Heart right ventricle (tissue), 16 donors: ENCODE measurements around the gene ARRDC2. TPM values are rescaled to one million over a fixed set of nuclear protein-coding genes. Genes with fewer than 3 reads are reported as not detected.

ENCODE experiments used
- ATAC-seq, 8 donors: fragments of 200-7000 bp; cut with Tn5 transposase; one replicate each; pipeline ENCODE4 v1.9.1; 2020; ENCODE audit warnings: mild to moderate bottlenecking in 8 of 8, moderate library complexity in 8 of 8, moderate number of reproducible peaks in 1 of 8
- DNase-seq, 2 donors: peaks; one replicate each; pipeline ENCODE4 v3.0.0-alpha.2; 2020
- H3K27ac ChIP-seq, 10 donors: fragments of 200-600 bp; sonication (generic) in 2 of 10; one replicate each; pipeline versions ENCODE4 v1.5.0 to v1.8.0; 2020 to 2022; ENCODE audit warnings: mild to moderate bottlenecking in 3 of 10
- H3K27me3 ChIP-seq, 7 donors: fragments of 200-600 bp; one replicate each; pipeline ENCODE4 v1.8.0; 2021 to 2022; ENCODE audit warnings: mild to moderate bottlenecking in 2 of 7
- H3K36me3 ChIP-seq, 9 donors: fragments of 200-600 bp; sonication (generic) in 1 of 9; one replicate each; pipeline versions ENCODE4 v1.5.0 to v1.8.0; 2020 to 2022; ENCODE audit warnings: mild to moderate bottlenecking in 2 of 9
- H3K4me1 ChIP-seq, 9 donors: fragments of 200-600 bp; sonication (generic) in 1 of 9; one replicate each; pipeline versions ENCODE4 v1.5.0 to v1.8.0; 2020 to 2022; ENCODE audit warnings: mild to moderate bottlenecking in 4 of 9
- H3K4me3 ChIP-seq, 10 donors: fragments of 200-600 bp; sonication (generic) in 2 of 10; one replicate each; pipeline versions ENCODE4 v1.5.0 to v1.8.0; 2020 to 2022; ENCODE audit warnings: mild to moderate bottlenecking in 7 of 10, moderate library complexity in 2 of 10
- H3K9me3 ChIP-seq, 11 donors: fragments of 200-600 bp in 10 of 11; sonication (generic) in 2 of 11; one replicate each; pipeline versions ENCODE4 v1.5.0 to v1.8.0; 2013 to 2022; ENCODE audit warnings: mild to moderate bottlenecking in 2 of 11, control low read depth in 1 of 11, moderate library complexity in 1 of 11
- CTCF ChIP-seq, 9 donors: fragments of 200-600 bp; sonication (generic) in 2 of 9; IDR thresholded peaks; one replicate each; pipeline versions ENCODE4 v1.5.0 to v1.8.0; 2021 to 2022; ENCODE audit warnings: antibody characterized with exemption in 9 of 9, mild to moderate bottlenecking in 5 of 9, moderate library complexity in 1 of 9
- WGBS, 2 donors: extraction: QIAGEN DNeasy Blood & Tissue Kit; methylation state at CpG; one replicate each; pipeline ENCODE4 v1.1.7; 2013; ENCODE audit warnings: inconsistent platforms in 1 of 2; 5-methylcytosine and 5-hydroxymethylcytosine counted together
- intact Hi-C, 10 donors: fragments of 100-400 bp; cut with DNase I; formaldehyde crosslinking; loops; one replicate each; pipeline versions ENCODE4 v1.11.1 to v1.14.2; 2022
- polyA plus RNA-seq, 2 donors: library from polyadenylated mRNA; stranded (reverse); fragments of 200-250 nt; gene quantifications; one replicate each; pipeline ENCODE4 v1.2.3, GENCODE V29; 2013
- total RNA-seq, 10 donors: library from RNA; stranded (reverse); fragmentation: NEBNext Ultra II Directional in 3 of 10; extraction: Animal tissue kit (Norgen Biotek cat#: 25700) in 3 of 10; gene quantifications; one replicate each; pipeline versions ENCODE4 v1.2.1 to v1.2.4, GENCODE V29; 2021 to 2023
- donor health status: Arrhythmogenic right ventricular cardiomyopathy.
- donor health status: ischemic (EF 13 %, LVEDD 7.1; RV severe dilation, severe dysfunction).
- donor health status: healthy with polysubstance abuse.
- donor health status: DM: no; HTN: yes; CAD: no.
- donor health status: DM: no; HTN: no; CAD: no.
- donor health status: ischemic (EF 25% LVEDD 6.9; RV normal size, moderate dysfunction).
- donor health status: ischemic (EF 25% LVEDD 5.7; RV mildly dilated, moderate dysfunction).
- donor health status: healthy.
- donor health status: DM: yes; HTN: yes; CAD: no.
- donor health status: Ischemic cardiomyopathy.
- donor health status: ischemic (EF 35%, LVEDD 5.7; RV mildly dilated, moderate dysfunction).
- donor health status: nonischemic (EF 11% LVEDD 7.7; RV severe dilation, severe dysfunction).
- donor health status: DM: yes; HTN: yes; CAD: no.
- donor health status: PGD.
- donor health status: ischemic (EF 29% LVEDD 5.4; RV normal size, mild dysfunction).
- donor health status: nonischemic (EF 23%, LVEDD 6.1; RV moderate dilation, normal function).

The ARRDC2 gene
- total and polyA plus RNA-seq, 12 donors, result 4.8 to 45.5 (median 11.8) TPM

- H3K4me1 ChIP-seq, result peaks cover 18 to 30% (median 25%) of the 10 kb centered on the region in 9 donors
- intact Hi-C loops, result loop anchor here in 4 of 10 donors (5.0 to 10.0 kb wide), 3 partner anchors 111 to 121 kb away; partner anchors contain the start of gene CCDC124 (in 1 of the 4)
- WGBS, 2 donors, result 81 to 86% methylated on average over 5 of the region's 5 CpGs
- no peak for TF ChIP-seq CTCF (IDR thresholded peaks at IDR 0.05)
- H3K4me3 ChIP-seq, result no peak overlapping the region
- no peak for ATAC-seq
- H3K9me3 ChIP-seq, result no peaks in the 10 kb centered on the region
- no peaks in the 10 kb centered on the region for H3K36me3 ChIP-seq
- DNase-seq, result no peak
- H3K27ac ChIP-seq, result no peak overlapping the region
- peaks cover 0 to 8% (median 0%) of the 10 kb centered on the region in 7 donors for H3K27me3 ChIP-seq
Measured at GRCh38 chr19:18055967-18056366, 48.0 kb downstream of the ARRDC2 start.

- ATAC-seq, result peak in 5 of 8 donors; percentile 29 to 52 (median 45)
- Histone ChIP-seq H3K4me1 (peaks cover 6 to 16% (median 11%) of the 10 kb centered on the region in 9 donors), H3K4me3 (no peak overlapping the region), H3K27me3 (no peaks in the 10 kb centered on the region), H3K27ac (peak overlapping the region; percentile 71 to 93 (median 82)), H3K36me3 (no peaks in the 10 kb centered on the region), H3K9me3 (no peaks in the 10 kb centered on the region)
- TF ChIP-seq CTCF (IDR thresholded peaks at IDR 0.05), result no peak
- 64 to 72% methylated on average over 6 of the region's 6 CpGs for WGBS, 2 donors
- DNase-seq, result peak; percentile 24 to 25
- intact Hi-C loops, result loop anchor here in 4 of 10 donors (5.0 to 10.0 kb wide), 3 partner anchors 113 to 123 kb away; partner anchors contain the start of gene CCDC124 (in 1 of the 4)
Measured at GRCh38 chr19:18057557-18057956, 49.6 kb downstream of the ARRDC2 start.

- intact Hi-C loops, result loop anchor here (1.0 to 10.0 kb wide), 6 partner anchors 50 to 124 kb away; partner anchors contain the start of genes ARRDC2 (in 1 of the 10) and CCDC124 (in 1 of the 10)
Measured at GRCh38 chr19:18058208-18059009, 50.4 kb downstream of the ARRDC2 start.

More at GRCh38 chr19:18058208-18059009, 50.4 kb downstream of the ARRDC2 start:
- Histone ChIP-seq H3K27me3 (peaks cover 0 to 2% (median 0%) of the 10 kb centered on the region in 7 donors), H3K4me1 (peaks cover 6 to 16% (median 11%) of the 10 kb centered on the region in 9 donors), H3K27ac (peak overlapping the region; percentile 71 to 93 (median 82)), H3K4me3 (peak overlapping the region in 7 of 10 donors; percentile 8 to 44 (median 35)), H3K9me3 (no peaks in the 10 kb centered on the region), H3K36me3 (no peaks in the 10 kb centered on the region)
- DNase-seq (peak; percentile 84 to 85), ATAC-seq (peak; percentile 88 to 95 (median 92))
- 2 to 3% methylated on average over 34 of the region's 34 CpGs for WGBS, 2 donors
- peak; percentile 91 to 98 (median 96) for TF ChIP-seq CTCF (IDR thresholded peaks at IDR 0.05)
